Measurements from ENCODE around the gene CADPS2. TPM values are rescaled to one million over a fixed set of nuclear protein-coding genes. Genes with fewer than 3 reads are reported as not detected.

CADPS2 gene
- polyA plus RNA-seq, 1 donor (not counting 4 experiments of a cell fraction or from before 2014, with no cell fraction given) = 0.35 TPM

DNA sequence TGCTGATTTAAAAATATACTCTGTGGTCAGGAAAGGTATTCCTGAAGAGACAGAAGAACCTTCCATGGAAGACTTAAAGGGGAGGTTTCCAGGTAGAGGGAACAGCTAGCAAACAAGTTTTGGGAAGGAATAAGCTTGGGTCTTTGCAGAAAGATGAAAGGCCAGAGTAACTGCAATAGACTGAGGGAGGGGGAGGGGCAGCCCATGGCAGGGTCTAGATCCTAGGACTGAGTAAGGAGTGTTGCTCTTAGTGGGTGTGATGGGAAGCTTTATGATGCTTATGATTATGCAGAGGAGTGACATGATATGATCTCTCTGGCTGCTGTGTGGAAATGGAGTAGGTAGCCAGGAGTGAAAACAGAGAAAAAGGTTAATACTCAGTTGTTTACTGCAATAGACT is 491.7 kb downstream of the CADPS2 start:
- Histone ChIP-seq H3K4me1 (ENCODE audit: control insufficient read depth, extremely low read depth, insufficient read depth, low read length) (no peaks in the 10 kb centered on the region), H3K9me1 (ENCODE audit: control insufficient read depth, extremely low read depth, insufficient read depth, low read length) (no peaks in the 10 kb centered on the region), H3K27ac (ENCODE audit: control insufficient read depth, insufficient read depth, low read length) (no peak overlapping the region), H3K9me3 (ENCODE audit: control insufficient read depth, low read depth, low read length) (no peaks in the 10 kb centered on the region), H4K20me1 (ENCODE audit: control insufficient read depth, extremely low read depth, insufficient read depth, low read length) (no peaks in the 10 kb centered on the region), H3K4me3 (ENCODE audit: control insufficient read depth in 2 of 3, extremely low read depth in 1 of 3, insufficient read depth in 2 of 3, low read depth in 1 of 3, low read length in 3 of 3) (no peak overlapping the region), H2AFZ (ENCODE audit: control insufficient read depth, low read length) (no peak overlapping the region), H3K9ac (ENCODE audit: control insufficient read depth, extremely low read depth, insufficient read depth, low read length) (no peak overlapping the region), H3K27me3 (ENCODE audit: control insufficient read depth, extremely low read depth, insufficient read depth, low read length) (no peaks in the 10 kb centered on the region), H3K4me2 (ENCODE audit: control insufficient read depth, extremely low read depth, insufficient read depth, low read depth, low read length) (no peak overlapping the region), H3K36me3 (ENCODE audit: control insufficient read depth in 2 of 2, extremely low read depth in 1 of 2, insufficient read depth in 2 of 2, low read length in 2 of 2) (no peaks in the 10 kb centered on the region), H3K79me2 (ENCODE audit: control insufficient read depth, insufficient read depth, low read length) (no peaks in the 10 kb centered on the region)
- FAIRE-seq = no peak
- no peak for DNase-seq (ENCODE audit: low read depth, low spot score)
- TF ChIP-seq EZH2 (IDR thresholded peaks at IDR 0.05; ENCODE audit: low read length) = no peak
- no peak for TF ChIP-seq CTCF (optimal IDR thresholded peaks at IDR 0.05 in 1 of 3, IDR thresholded peaks at IDR 0.05 in 1 of 3, conservative IDR thresholded peaks at IDR 0.05 in 1 of 3; ENCODE audit: extremely low read depth in 1 of 3, insufficient read depth in 2 of 3, low read length in 3 of 3)
- dilution Hi-C loops (cut with MboI; ENCODE audit: extremely low pct_ligation_motif_present, low sequenced_read_pairs) = no loop called here

- H3K9me3 ChIP-seq (ENCODE audit: control insufficient read depth, low read depth, low read length) = no peaks in the 10 kb centered on the region
- H3K36me3 ChIP-seq (ENCODE audit: control insufficient read depth in 2 of 2, extremely low read depth in 1 of 2, insufficient read depth in 2 of 2, low read length in 2 of 2) = no peaks in the 10 kb centered on the region
- no peak overlapping the region for H2AFZ ChIP-seq (ENCODE audit: control insufficient read depth, low read length)
- TF ChIP-seq CTCF (optimal IDR thresholded peaks at IDR 0.05 in 1 of 3, IDR thresholded peaks at IDR 0.05 in 1 of 3, conservative IDR thresholded peaks at IDR 0.05 in 1 of 3; ENCODE audit: extremely low read depth in 1 of 3, insufficient read depth in 2 of 3, low read length in 3 of 3) (no peak), EZH2 (IDR thresholded peaks at IDR 0.05; ENCODE audit: low read length) (no peak)
- no peak overlapping the region for H3K4me2 ChIP-seq (ENCODE audit: control insufficient read depth, extremely low read depth, insufficient read depth, low read depth, low read length)
- no peaks in the 10 kb centered on the region for H3K27me3 ChIP-seq (ENCODE audit: control insufficient read depth, extremely low read depth, insufficient read depth, low read length)
- no peaks in the 10 kb centered on the region for H3K9me1 ChIP-seq (ENCODE audit: control insufficient read depth, extremely low read depth, insufficient read depth, low read length)
- H3K27ac ChIP-seq (ENCODE audit: control insufficient read depth, insufficient read depth, low read length) = no peak overlapping the region
- no peaks in the 10 kb centered on the region for H4K20me1 ChIP-seq (ENCODE audit: control insufficient read depth, extremely low read depth, insufficient read depth, low read length)
- dilution Hi-C loops (cut with MboI; ENCODE audit: extremely low pct_ligation_motif_present, low sequenced_read_pairs) = no loop called here
- no peak for FAIRE-seq
- H3K4me3 ChIP-seq (ENCODE audit: control insufficient read depth in 2 of 3, extremely low read depth in 1 of 3, insufficient read depth in 2 of 3, low read depth in 1 of 3, low read length in 3 of 3) = no peak overlapping the region
- H3K79me2 ChIP-seq (ENCODE audit: control insufficient read depth, insufficient read depth, low read length) = no peaks in the 10 kb centered on the region
- H3K4me1 ChIP-seq (ENCODE audit: control insufficient read depth, extremely low read depth, insufficient read depth, low read length) = no peaks in the 10 kb centered on the region
- no peak overlapping the region for H3K9ac ChIP-seq (ENCODE audit: control insufficient read depth, extremely low read depth, insufficient read depth, low read length)
- DNase-seq (ENCODE audit: low read depth, low spot score) = no peak
Observed at GRCh38 chr7:122384528-122384927, 501.7 kb downstream of the CADPS2 start.

Measured in keratinocyte (primary cell).